GM12878 (cell line): ENCODE measurements around the gene MSI2. TPM values are rescaled to one million over a fixed set of nuclear protein-coding genes. Genes with fewer than 3 reads are reported as not detected.

Source experiments
- BCL11A ChIP-seq: IDR thresholded peaks from 2 replicates; pipeline ENCODE4 v1.6.1; 2011; ENCODE audit warnings: low read depth, low read length
- BCL3 ChIP-seq: IDR thresholded peaks from 2 replicates; pipeline ENCODE4 v1.6.1; 2011; ENCODE audit warnings: borderline replicate concordance, low read depth, mild to moderate bottlenecking, moderate library complexity, low read length; ENCODE audit not compliant: insufficient read depth, poor library complexity, severe bottlenecking
- CBX5 ChIP-seq: sonication (generic); IDR thresholded peaks from 2 replicates; pipeline ENCODE4 v1.6.1; 2016; ENCODE audit warnings: low read depth, moderate library complexity, mild to moderate bottlenecking, inconsistent platforms
- KAT2A ChIP-seq: conservative IDR thresholded peaks from 2 replicates; pipeline ENCODE4 v1.6.1; 2011; ENCODE audit warnings: low read depth, low read length; ENCODE audit not compliant: control insufficient read depth
- MLLT1 ChIP-seq: fragments of 450-650 bp; IDR thresholded peaks from 2 replicates; pipeline ENCODE4 v1.6.1; 2016; ENCODE audit warnings: mild to moderate bottlenecking
- MYB ChIP-seq: fragments of 150-350 bp; IDR thresholded peaks from 2 replicates; pipeline ENCODE4 v1.6.1; 2014; ENCODE audit warnings: mild to moderate bottlenecking, low read depth, low read length, borderline replicate concordance
- PAX5 ChIP-seq: IDR thresholded peaks from 2 replicates; pipeline ENCODE4 v1.6.1; 2011; ENCODE audit warnings: low read depth, low read length, borderline replicate concordance
- PRDM15 ChIP-seq: fragments of 450-650 bp; formaldehyde crosslinking; IDR thresholded peaks from 2 replicates; pipeline ENCODE4 v1.4.0; 2020; ENCODE audit warnings: mild to moderate bottlenecking, moderate library complexity
- RB1 ChIP-seq: fragments of 450-650 bp; formaldehyde crosslinking; IDR thresholded peaks from 2 replicates; pipeline ENCODE4 v1.6.1; 2017; ENCODE audit warnings: mild to moderate bottlenecking, borderline replicate concordance
- RELB ChIP-seq: fragments of 450-650 bp; IDR thresholded peaks from 2 replicates; pipeline ENCODE4 v1.6.1; 2017; ENCODE audit warnings: low read depth, mild to moderate bottlenecking, moderate library complexity
- ZBTB11 ChIP-seq: fragments of 450-650 bp; formaldehyde crosslinking; IDR thresholded peaks from 2 replicates; pipeline ENCODE4 v1.5.0; 2022; ENCODE audit warnings: mild to moderate bottlenecking, missing genetic modification characterization
- ZNF592 ChIP-seq: fragments of 450-650 bp; IDR thresholded peaks from 2 replicates; pipeline ENCODE4 v1.6.1; 2017; ENCODE audit warnings: mild to moderate bottlenecking, moderate library complexity
- polyA plus RNA-seq, 11 experiments: library from polyadenylated mRNA; depleted of rRNA in 4 of 11; unstranded in 6 of 11; stranded (reverse) in 5 of 11; fragments of >200 nt; fragmentation: Nextera tagmentation in 4 of 11; fragmentation: Illumina TruSeq in 1 of 11; extraction: Ambion mirVana in 4 of 11; extraction: Trizol in 1 of 11; gene quantifications; 1 replicate in 1 of 11; 2 replicates in 10 of 11; pipeline versions ENCODE4 v1.2.1 to v1.2.3, GENCODE V29; 2011 to 2016; ENCODE audit warnings: inconsistent platforms in 2 of 11, missing spikeins in 2 of 11, low read depth in 1 of 11
- total RNA-seq, 4 experiments: library from RNA; depleted of rRNA in 3 of 4; stranded (reverse); fragments of >200 nt in 3 of 4; fragmentation: Illumina TruSeq in 1 of 4; extraction: Trizol in 1 of 4; gene quantifications; 2 replicates each; pipeline versions ENCODE4 v1.2.1 to v1.2.3, GENCODE V29; 2013 to 2021

Gene MSI2
- total and polyA plus RNA-seq, 10 of the 15 experiments (the other 5 are each of a cell fraction or from before 2014, with no cell fraction given), result 6.1 to 76.1 (median 42.0) TPM

GRCh38 chr17:57284984-57285646 lies 28.8 kb downstream of the MSI2 start (continued):
- no peak for TF ChIP-seq PRDM15 (CRISPR knock-in tag)
- peak; percentile 71 for TF ChIP-seq RELB
- peak; percentile 79 for TF ChIP-seq MLLT1
- TF ChIP-seq ZBTB11 (CRISPR knock-in tag), result no peak
- no peak for TF ChIP-seq RB1
- no peak for TF ChIP-seq ZNF592
- TF ChIP-seq BCL3, result no peak
- TF ChIP-seq PAX5, result 0 out of 2 replicates have a peak, but pooled peaks have one; percentile 26
- no peak for TF ChIP-seq MYB
- no peak for TF ChIP-seq CBX5
- no peak for TF ChIP-seq BCL11A
- TF ChIP-seq KAT2A, result no peak
